ENCODE data around the gene MYL6. TPM values are rescaled to one million over a fixed set of nuclear protein-coding genes. Genes with fewer than 3 reads are reported as not detected.
A peak's percentile ranks its signal among the peaks of the same experiment; 100 is the strongest.

Gene MYL6
- total RNA-seq, 3 donors from 2014 or later = 1,725 to 2,481 (median 1,981) TPM

GRCh38 chr12:56186957-56187356 lies 28.8 kb downstream of the MYL6 start:
- Histone ChIP-seq H3K27me3 (no peaks in the 10 kb centered on the region), H3K4me1 (peaks cover 0 to 13% of the 10 kb centered on the region in 2 donors), H3K36me3 (peaks cover under 1% of the 10 kb centered on the region), H3K9me3 (no peaks in the 10 kb centered on the region), H3K4me3 (peak overlapping the region in 1 of 3 donors; percentile 26), H3K27ac (peak overlapping the region in 1 of 2 donors; percentile 96)
- DNase-seq (ENCODE audit: low spot score in 2 of 2) = no peak
- TF ChIP-seq CTCF (IDR thresholded peaks at IDR 0.05) (no peak), POLR2AphosphoS5 (IDR thresholded peaks at IDR 0.05) (no peak), POLR2A (IDR thresholded peaks at IDR 0.05) (no peak)
- intact Hi-C loops (cut with DNase I; ENCODE audit: low total_unique reads) = loop anchor here (5.0 kb wide), 1 partner anchor 60 kb away; the partner anchor contains the start of gene ESYT1

GRCh38 chr12:56188131-56188777 lies 30.1 kb downstream of the MYL6 start:
- intact Hi-C loops (cut with DNase I; ENCODE audit: low total_unique reads) = loop anchor here (5.0 kb wide), 1 partner anchor 61 kb away; the partner anchor contains the start of gene ESYT1
- H3K27ac ChIP-seq = peak overlapping the region; percentile 93 to 96

GRCh38 chr12:56188778-56189098 lies 30.6 kb downstream of the MYL6 start:
- Histone ChIP-seq H3K36me3 (no peaks in the 10 kb centered on the region), H3K27ac (peak overlapping the region; percentile 93 to 96)

More at GRCh38 chr12:56188131-56188777, 30.1 kb downstream of the MYL6 start:
- Histone ChIP-seq H3K4me3 (peak overlapping the region; percentile 78 to 94 (median 92)), H3K4me1 (peaks cover 0 to 13% of the 10 kb centered on the region in 2 donors), H3K36me3 (no peaks in the 10 kb centered on the region), H3K27me3 (no peaks in the 10 kb centered on the region), H3K9me3 (no peaks in the 10 kb centered on the region)
- no peak for DNase-seq (ENCODE audit: low spot score in 2 of 2)
- TF ChIP-seq CTCF (IDR thresholded peaks at IDR 0.05) (no peak), POLR2AphosphoS5 (IDR thresholded peaks at IDR 0.05) (no peak), POLR2A (IDR thresholded peaks at IDR 0.05) (no peak)

GRCh38 chr12:56189099-56189917 lies 31.1 kb downstream of the MYL6 start, which contains the start of gene SMARCC2:
Gene SMARCC2 (minus strand): TSS chr12:56189483. CDS start chr12:56189461, 22 bp downstream.
- DNase-seq (ENCODE audit: low spot score in 2 of 2) = peak; percentile 83 to 88
- Histone ChIP-seq H3K4me3 (peak within 1 kb of the TSS; percentile 78 to 94 (median 92)), H3K27me3 (no peaks in the 10 kb centered on the region), H3K4me1 (peaks cover 0 to 13% of the 10 kb centered on the region in 2 donors), H3K36me3 (no peaks in the 10 kb centered on the region), H3K27ac (peak within 1 kb of the TSS; percentile 93 to 96), H3K9me3 (no peaks in the 10 kb centered on the region)
- intact Hi-C loops (cut with DNase I; ENCODE audit: low total_unique reads) = loop anchor here (5.0 kb wide), 1 partner anchor 62 kb away; the partner anchor contains the start of gene ESYT1
- no peak for TF ChIP-seq POLR2A (IDR thresholded peaks at IDR 0.05)
- peak; percentile 19 to 88 (median 72) for TF ChIP-seq CTCF (IDR thresholded peaks at IDR 0.05)
- peak; percentile 20 to 28 (median 24) for TF ChIP-seq POLR2AphosphoS5 (IDR thresholded peaks at IDR 0.05)

More at GRCh38 chr12:56188778-56189098, 30.6 kb downstream of the MYL6 start:
- no peaks in the 10 kb centered on the region for H3K27me3 ChIP-seq
- H3K9me3 ChIP-seq = no peaks in the 10 kb centered on the region
- intact Hi-C loops (cut with DNase I; ENCODE audit: low total_unique reads) = loop anchor here (5.0 kb wide), 1 partner anchor 61 kb away; the partner anchor contains the start of gene ESYT1
- H3K4me3 ChIP-seq = peak overlapping the region; percentile 78 to 94 (median 92)
- TF ChIP-seq POLR2AphosphoS5 (IDR thresholded peaks at IDR 0.05) (no peak), CTCF (IDR thresholded peaks at IDR 0.05) (no peak), POLR2A (IDR thresholded peaks at IDR 0.05) (no peak)
- DNase-seq (ENCODE audit: low spot score in 2 of 2) = no peak
- H3K4me1 ChIP-seq = peaks cover 0 to 13% of the 10 kb centered on the region in 2 donors

Data from breast epithelium (tissue), 4 donors.